K562 (cell line): Measurements from ENCODE around the gene ZBTB20. TPM values are rescaled to one million over a fixed set of nuclear protein-coding genes. Genes with fewer than 3 reads are reported as not detected.

ENCODE experiments used
- CC2D1A ChIP-seq: fragments of 450-650 bp; IDR thresholded peaks from 2 replicates; pipeline ENCODE4 v1.6.1; 2017; ENCODE audit warnings: mild to moderate bottlenecking
- PML ChIP-seq: IDR thresholded peaks from 2 replicates; pipeline ENCODE4 v1.6.1; 2012; ENCODE audit warnings: low read length, inconsistent platforms
- WHSC1 ChIP-seq: IDR thresholded peaks from one replicate; pipeline ENCODE4 v1.6.1; 2012; ENCODE audit warnings: low read length, control low read depth, inconsistent platforms
- polyA plus RNA-seq, 8 experiments: library from polyadenylated mRNA; depleted of rRNA in 4 of 8; stranded (reverse) in 5 of 8; unstranded in 3 of 8; fragments of >200 nt; fragmentation: Nextera tagmentation in 2 of 8; fragmentation: Illumina TruSeq in 1 of 8; extraction: Ambion mirVana in 2 of 8; extraction: Trizol in 1 of 8; gene quantifications; 2 replicates each; pipeline versions ENCODE4 v1.2.1 to v1.2.3, GENCODE V29; 2011 to 2014; ENCODE audit warnings: inconsistent platforms in 1 of 8, missing spikeins in 1 of 8
- total RNA-seq, 7 experiments: library from RNA; depleted of rRNA in 6 of 7; stranded (reverse); fragments of >200 nt in 6 of 7; fragmentation: Illumina TruSeq in 2 of 7; extraction: Trizol in 2 of 7; gene quantifications; 2 replicates each; pipeline versions ENCODE4 v1.2.1 to v1.2.3, GENCODE V29; 2011 to 2021; ENCODE audit warnings: low replicate concordance in 1 of 7
- TF ChIP-seq, protein P1 (sequence below), 2 experiments: fragments of 450-650 bp; formaldehyde crosslinking in 1 of 2; IDR thresholded peaks; 2 replicates each; pipeline versions ENCODE4 v1.4.0 to v1.6.1; 2014 to 2020; ENCODE audit warnings: mild to moderate bottlenecking in 2 of 2, borderline replicate concordance in 1 of 2, low read depth in 1 of 2
- TF ChIP-seq, protein P2 (sequence below), 2 experiments: fragments of 200-800 bp in 1 of 2; sonication (Bioruptor generic) in 1 of 2; sonication (generic) in 1 of 2; formaldehyde crosslinking in 1 of 2; IDR thresholded peaks in 1 of 2; conservative IDR thresholded peaks in 1 of 2; 2 replicates each; pipeline versions ENCODE4 v1.5.0 to v1.6.1; 2016 to 2020; ENCODE audit warnings: missing compliant biosample characterization in 1 of 2, missing genetic modification characterization in 1 of 2, missing genetic modification reagents in 1 of 2
- TF ChIP-seq, protein P3 (sequence below): fragments of 450-650 bp; IDR thresholded peaks from one replicate; pipeline ENCODE4 v1.6.1; 2018; ENCODE audit warnings: mild to moderate bottlenecking, moderate library complexity; ENCODE audit not compliant: partially characterized antibody

ZBTB20 gene
- total and polyA plus RNA-seq, 9 of the 15 experiments (the other 6 are each of a cell fraction or from before 2014, with no cell fraction given), result 0.17 to 1.7 (median 0.45) TPM

DNA sequence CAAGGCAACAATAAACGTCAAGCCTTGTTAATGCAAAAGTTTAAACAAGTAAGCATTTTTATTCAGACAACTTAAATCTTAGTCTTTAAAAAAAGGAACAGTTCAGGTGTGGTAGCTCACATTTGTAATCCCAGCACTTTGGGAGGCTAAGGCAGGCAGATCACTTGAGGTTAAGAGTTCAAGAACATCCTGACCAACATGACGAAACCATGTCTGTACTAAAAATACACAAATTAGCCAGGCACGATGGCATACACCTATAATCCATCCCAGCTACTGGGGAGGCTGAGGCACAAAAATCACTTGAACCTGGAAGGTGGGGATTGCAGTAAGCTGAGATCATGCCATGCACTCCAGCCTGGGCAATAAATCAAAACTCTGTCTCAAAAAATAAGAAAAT, 19.9 kb downstream of the ZBTB20 start (continued):
- TF ChIP-seq, protein P1, sequence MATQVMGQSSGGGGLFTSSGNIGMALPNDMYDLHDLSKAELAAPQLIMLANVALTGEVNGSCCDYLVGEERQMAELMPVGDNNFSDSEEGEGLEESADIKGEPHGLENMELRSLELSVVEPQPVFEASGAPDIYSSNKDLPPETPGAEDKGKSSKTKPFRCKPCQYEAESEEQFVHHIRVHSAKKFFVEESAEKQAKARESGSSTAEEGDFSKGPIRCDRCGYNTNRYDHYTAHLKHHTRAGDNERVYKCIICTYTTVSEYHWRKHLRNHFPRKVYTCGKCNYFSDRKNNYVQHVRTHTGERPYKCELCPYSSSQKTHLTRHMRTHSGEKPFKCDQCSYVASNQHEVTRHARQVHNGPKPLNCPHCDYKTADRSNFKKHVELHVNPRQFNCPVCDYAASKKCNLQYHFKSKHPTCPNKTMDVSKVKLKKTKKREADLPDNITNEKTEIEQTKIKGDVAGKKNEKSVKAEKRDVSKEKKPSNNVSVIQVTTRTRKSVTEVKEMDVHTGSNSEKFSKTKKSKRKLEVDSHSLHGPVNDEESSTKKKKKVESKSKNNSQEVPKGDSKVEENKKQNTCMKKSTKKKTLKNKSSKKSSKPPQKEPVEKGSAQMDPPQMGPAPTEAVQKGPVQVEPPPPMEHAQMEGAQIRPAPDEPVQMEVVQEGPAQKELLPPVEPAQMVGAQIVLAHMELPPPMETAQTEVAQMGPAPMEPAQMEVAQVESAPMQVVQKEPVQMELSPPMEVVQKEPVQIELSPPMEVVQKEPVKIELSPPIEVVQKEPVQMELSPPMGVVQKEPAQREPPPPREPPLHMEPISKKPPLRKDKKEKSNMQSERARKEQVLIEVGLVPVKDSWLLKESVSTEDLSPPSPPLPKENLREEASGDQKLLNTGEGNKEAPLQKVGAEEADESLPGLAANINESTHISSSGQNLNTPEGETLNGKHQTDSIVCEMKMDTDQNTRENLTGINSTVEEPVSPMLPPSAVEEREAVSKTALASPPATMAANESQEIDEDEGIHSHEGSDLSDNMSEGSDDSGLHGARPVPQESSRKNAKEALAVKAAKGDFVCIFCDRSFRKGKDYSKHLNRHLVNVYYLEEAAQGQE (IDR thresholded peaks at IDR 0.05; ENCODE audit: borderline replicate concordance), result no peak
- TF ChIP-seq, protein P1 (CRISPR knock-in tag; IDR thresholded peaks at IDR 0.05; ENCODE audit: low read depth), result no peak
- TF ChIP-seq CC2D1A (no peak), PML (no peak), WHSC1 (no peak)
- TF ChIP-seq, protein P2, sequence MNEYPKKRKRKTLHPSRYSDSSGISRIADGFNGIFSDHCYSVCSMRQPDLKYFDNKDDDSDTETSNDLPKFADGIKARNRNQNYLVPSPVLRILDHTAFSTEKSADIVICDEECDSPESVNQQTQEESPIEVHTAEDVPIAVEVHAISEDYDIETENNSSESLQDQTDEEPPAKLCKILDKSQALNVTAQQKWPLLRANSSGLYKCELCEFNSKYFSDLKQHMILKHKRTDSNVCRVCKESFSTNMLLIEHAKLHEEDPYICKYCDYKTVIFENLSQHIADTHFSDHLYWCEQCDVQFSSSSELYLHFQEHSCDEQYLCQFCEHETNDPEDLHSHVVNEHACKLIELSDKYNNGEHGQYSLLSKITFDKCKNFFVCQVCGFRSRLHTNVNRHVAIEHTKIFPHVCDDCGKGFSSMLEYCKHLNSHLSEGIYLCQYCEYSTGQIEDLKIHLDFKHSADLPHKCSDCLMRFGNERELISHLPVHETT (CRISPR knock-in tag; conservative IDR thresholded peaks at IDR 0.05 in 1 of 2, IDR thresholded peaks at IDR 0.05 in 1 of 2), result no peak
- TF ChIP-seq, protein P3, sequence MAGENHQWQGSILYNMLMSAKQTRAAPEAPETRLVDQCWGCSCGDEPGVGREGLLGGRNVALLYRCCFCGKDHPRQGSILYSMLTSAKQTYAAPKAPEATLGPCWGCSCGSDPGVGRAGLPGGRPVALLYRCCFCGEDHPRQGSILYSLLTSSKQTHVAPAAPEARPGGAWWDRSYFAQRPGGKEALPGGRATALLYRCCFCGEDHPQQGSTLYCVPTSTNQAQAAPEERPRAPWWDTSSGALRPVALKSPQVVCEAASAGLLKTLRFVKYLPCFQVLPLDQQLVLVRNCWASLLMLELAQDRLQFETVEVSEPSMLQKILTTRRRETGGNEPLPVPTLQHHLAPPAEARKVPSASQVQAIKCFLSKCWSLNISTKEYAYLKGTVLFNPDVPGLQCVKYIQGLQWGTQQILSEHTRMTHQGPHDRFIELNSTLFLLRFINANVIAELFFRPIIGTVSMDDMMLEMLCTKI, result no peak
- TF ChIP-seq, all 486 proteins: peak for 0
